ENCODE results near the gene RIPK1. TPM values are rescaled to one million over a fixed set of nuclear protein-coding genes. Genes with fewer than 3 reads are reported as not detected.
A peak's percentile ranks its signal among the peaks of the same experiment; 100 is the strongest.

The RIPK1 gene
- total and polyA plus RNA-seq, 9 of the 15 experiments (the other 6 are each of a cell fraction or from before 2014, with no cell fraction given): 3.8 to 24.9 (median 17.7) TPM

- no peak for TF ChIP-seq BCLAF1 (IDR thresholded peaks at IDR 0.05; ENCODE audit: borderline replicate concordance in 1 of 2, control insufficient read depth in 1 of 2, low read depth in 2 of 2, low read length in 1 of 2)
- TF ChIP-seq PATZ1 (CRISPR knock-in tag; IDR thresholded peaks at IDR 0.05; ENCODE audit: borderline replicate concordance): peak; percentile 90
- TF ChIP-seq NEUROD1 (IDR thresholded peaks at IDR 0.05; ENCODE audit: borderline replicate concordance, low read depth, low read length, partially characterized antibody): no peak
- TF ChIP-seq THAP7 (CRISPR knock-in tag; IDR thresholded peaks at IDR 0.05): no peak
- TF ChIP-seq ZNF12 (CRISPR knock-in tag; IDR thresholded peaks at IDR 0.05): peak; percentile 14; the same call in 1 of the 2 replicates
- no peak for TF ChIP-seq GABPB1 (CRISPR knock-in tag; IDR thresholded peaks at IDR 0.05)
- TF ChIP-seq ZNF518B (CRISPR knock-in tag; IDR thresholded peaks at IDR 0.05): no peak
- no peak for TF ChIP-seq TCF7L2 (IDR thresholded peaks at IDR 0.05; ENCODE audit: low read depth, low read length)
- TF ChIP-seq ZC3H8 (IDR thresholded peaks at IDR 0.05): no peak
- no peak; the same call in 1 of the 2 replicates for TF ChIP-seq CREM (IDR thresholded peaks at IDR 0.05; ENCODE audit: low read depth)
- no peak for TF ChIP-seq IRF1 (CRISPR knock-in tag; IDR thresholded peaks at IDR 0.05; ENCODE audit: borderline replicate concordance)
- TF ChIP-seq FOXK1 (CRISPR knock-in tag; IDR thresholded peaks at IDR 0.05; ENCODE audit: borderline replicate concordance): no peak
- no peak for TF ChIP-seq DACH1 (IDR thresholded peaks at IDR 0.05; ENCODE audit: partially characterized antibody)
- peak; percentile 94 for TF ChIP-seq ZNF76 (CRISPR knock-in tag; IDR thresholded peaks at IDR 0.05; ENCODE audit: borderline replicate concordance)
Observed at GRCh38 chr6:3162565-3163247, 94.4 kb downstream of the RIPK1 start (continued).
